Colonic mucosa (tissue), 4 donors: ENCODE data around the gene GSK3B. TPM values are rescaled to one million over a fixed set of nuclear protein-coding genes. Genes with fewer than 3 reads are reported as not detected.

Experiments used
- DNase-seq: peaks from one replicate; pipeline ENCODE4 v3.0.0-alpha.2; 2020
- H3K27ac ChIP-seq: fragments of 200-600 bp; one replicate; pipeline ENCODE4 v1.8.0; 2021
- H3K27me3 ChIP-seq: fragments of 200-600 bp; one replicate; pipeline ENCODE4 v1.8.0; 2021
- H3K36me3 ChIP-seq: fragments of 200-600 bp; one replicate; pipeline ENCODE4 v1.8.0; 2021
- H3K4me1 ChIP-seq: fragments of 200-600 bp; one replicate; pipeline ENCODE4 v1.8.0; 2021; ENCODE audit warnings: mild to moderate bottlenecking
- H3K4me3 ChIP-seq: fragments of 200-600 bp; one replicate; pipeline ENCODE4 v1.8.0; 2021
- H3K9ac ChIP-seq, 2 donors: one replicate each; pipeline ENCODE4 v1.7.0; 2013; ENCODE audit warnings: control low read depth in 2 of 2, low read depth in 2 of 2, low read length in 2 of 2
- H3K9me3 ChIP-seq: fragments of 200-600 bp; one replicate; pipeline ENCODE4 v1.8.0; 2021
- CTCF ChIP-seq: fragments of 200-600 bp; IDR thresholded peaks from one replicate; pipeline ENCODE4 v1.8.0; 2022; ENCODE audit warnings: antibody characterized with exemption, mild to moderate bottlenecking
- intact Hi-C: fragments of 100-400 bp; cut with DNase I; formaldehyde crosslinking; loops from one replicate; pipeline ENCODE4 v1.14.1; 2022
- total RNA-seq, 2 donors: library from RNA; stranded (reverse); fragmentation: NEBNext Ultra II Directional in 1 of 2; extraction: Animal tissue kit (Norgen Biotek cat#: 25700) in 1 of 2; gene quantifications; one replicate each; pipeline ENCODE4 v1.2.1, GENCODE V29; 2021
- donor health status: healthy.
- donor health status: DM: no; HTN: no; CAD: no.
- donor health status: DM: no; HTN: no; CAD: no.

The GSK3B gene
- 10 to 100 TPM; 34.4 to 43.6 TPM for total RNA-seq

GRCh38 chr3:120093911-120094775 is at the start of gene GSK3B:
Gene GSK3B (minus strand): TSS chr3:120094447. CDS start chr3:120093434, 1,013 bp downstream.
- no peaks in the 10 kb centered on the region for H3K27me3 ChIP-seq
- DNase-seq = peak; percentile 80
- no peaks in the 10 kb centered on the region for H3K36me3 ChIP-seq
- H3K9me3 ChIP-seq = no peaks in the 10 kb centered on the region
- TF ChIP-seq CTCF = no peak
- H3K9ac ChIP-seq = peak within 1 kb of the TSS; percentile 98 to 100
- intact Hi-C loops = loop anchor here (10.0 kb wide), 1 partner anchor 199 kb away; no protein-coding TSS in a partner anchor
- H3K27ac ChIP-seq = peak within 1 kb of the TSS; percentile 100
- H3K4me1 ChIP-seq = peaks cover 12% of the 10 kb centered on the region
- H3K4me3 ChIP-seq = peak within 1 kb of the TSS; percentile 89

GRCh38 chr3:120143676-120144075 is 49.4 kb upstream of the GSK3B start:
- peaks cover 6% of the 10 kb centered on the region for H3K4me1 ChIP-seq
- intact Hi-C loops = no loop called here
- H3K27ac ChIP-seq = no peak overlapping the region
- no peaks in the 10 kb centered on the region for H3K36me3 ChIP-seq
- no peaks in the 10 kb centered on the region for H3K27me3 ChIP-seq
- H3K9me3 ChIP-seq = no peaks in the 10 kb centered on the region
- no peak overlapping the region for H3K4me3 ChIP-seq
- DNase-seq = no peak
- H3K9ac ChIP-seq = no peak overlapping the region
- no peak for TF ChIP-seq CTCF

- H3K27ac ChIP-seq = no peak overlapping the region
- no peaks in the 10 kb centered on the region for H3K36me3 ChIP-seq
- no peaks in the 10 kb centered on the region for H3K9me3 ChIP-seq
- no peak overlapping the region for H3K9ac ChIP-seq
- H3K4me3 ChIP-seq = no peak overlapping the region
- intact Hi-C loops = no loop called here
- DNase-seq = no peak
- H3K27me3 ChIP-seq = no peaks in the 10 kb centered on the region
- TF ChIP-seq CTCF = no peak
- no peaks in the 10 kb centered on the region for H3K4me1 ChIP-seq
Observed at GRCh38 chr3:120142236-120142635, 48.0 kb upstream of the GSK3B start.

- no peak for DNase-seq
- no peaks in the 10 kb centered on the region for H3K27me3 ChIP-seq
- H3K9me3 ChIP-seq = no peaks in the 10 kb centered on the region
- H3K27ac ChIP-seq = no peak overlapping the region
- no peak for TF ChIP-seq CTCF
- intact Hi-C loops = no loop called here
- no peaks in the 10 kb centered on the region for H3K36me3 ChIP-seq
- no peaks in the 10 kb centered on the region for H3K4me1 ChIP-seq
- H3K9ac ChIP-seq = no peak overlapping the region
- H3K4me3 ChIP-seq = no peak overlapping the region
Observed at GRCh38 chr3:120140098-120140742, 46.0 kb upstream of the GSK3B start.

- H3K4me3 ChIP-seq = no peak overlapping the region
- DNase-seq = no peak
- H3K27ac ChIP-seq = no peak overlapping the region
- intact Hi-C loops = no loop called here
- no peak for TF ChIP-seq CTCF
- no peaks in the 10 kb centered on the region for H3K9me3 ChIP-seq
- H3K36me3 ChIP-seq = no peaks in the 10 kb centered on the region
- no peak overlapping the region for H3K9ac ChIP-seq
- H3K27me3 ChIP-seq = no peaks in the 10 kb centered on the region
- no peaks in the 10 kb centered on the region for H3K4me1 ChIP-seq
Observed at GRCh38 chr3:120139140-120139539, 44.9 kb upstream of the GSK3B start.
